ENCODE data around the gene HIPK2.

HIPK2 gene

GRCh38 chr7:139645572-139646523, 131.9 kb downstream of the HIPK2 start:
- peak; percentile 39 to 69 for DNase-seq

GRCh38 chr7:139643951-139644585, 133.7 kb downstream of the HIPK2 start:
- no peak for DNase-seq

GRCh38 chr7:139642283-139642682, 135.5 kb downstream of the HIPK2 start:
- no peak for DNase-seq

GRCh38 chr7:139641337-139641992, 136.3 kb downstream of the HIPK2 start:
- DNase-seq, result no peak

- no peak for DNase-seq
Observed at GRCh38 chr7:139640681-139641080, 137.1 kb downstream of the HIPK2 start.

GRCh38 chr7:139639563-139639962, 138.2 kb downstream of the HIPK2 start:
- DNase-seq, result no peak

- peak in 1 of 2 donors; percentile 52 for DNase-seq
Observed at GRCh38 chr7:139635526-139636302, 142.1 kb downstream of the HIPK2 start.

- no peak for DNase-seq
Observed at GRCh38 chr7:139634087-139634486, 143.7 kb downstream of the HIPK2 start.

- DNase-seq, result no peak
Observed at GRCh38 chr7:139631520-139632031, 146.2 kb downstream of the HIPK2 start.

- DNase-seq, result no peak
Observed at GRCh38 chr7:139630643-139631519, 146.9 kb downstream of the HIPK2 start.

GRCh38 chr7:139629392-139630082, 148.3 kb downstream of the HIPK2 start:
- no peak for DNase-seq

GRCh38 chr7:139627831-139628230, 150.0 kb downstream of the HIPK2 start:
- no peak for DNase-seq

- peak in 1 of 2 donors; percentile 55 for DNase-seq
Observed at GRCh38 chr7:139626817-139627216, 151.0 kb downstream of the HIPK2 start.

- DNase-seq, result no peak
Observed at GRCh38 chr7:139623518-139623917, 154.3 kb downstream of the HIPK2 start.

- no peak for DNase-seq
Observed at GRCh38 chr7:139620676-139621344, 157.0 kb downstream of the HIPK2 start.

GRCh38 chr7:139619367-139619657, 158.5 kb downstream of the HIPK2 start:
- no peak for DNase-seq

- peak in 1 of 2 donors; percentile 8 for DNase-seq
Observed at GRCh38 chr7:139618482-139619366, 159.1 kb downstream of the HIPK2 start.

GRCh38 chr7:139617074-139617473, 160.7 kb downstream of the HIPK2 start:
- DNase-seq, result no peak

GRCh38 chr7:139614886-139615285, 162.9 kb downstream of the HIPK2 start:
- no peak for DNase-seq

Data from bone marrow (tissue), 2 donors.